HepG2 (cell line): ENCODE data around the gene STK32C. TPM values are rescaled to one million over a fixed set of nuclear protein-coding genes. Genes with fewer than 3 reads are reported as not detected.

Source experiments
- ATAC-seq: fragments of 200-7000 bp; cut with Tn5 transposase; 3 replicates; pipeline ENCODE4 v1.9.1; 2020; ENCODE audit warnings: mild to moderate bottlenecking, moderate library complexity
- BruUV-seq: library from RNA; stranded (reverse); fragments of 400-500 nt; replicated peaks from 2 replicates; lab custom pipeline; 2021; lab: Mats Ljungman, UMichigan
- CTCF ChIA-PET: fragments of 300-600 bp; formaldehyde crosslinking; extraction: SDS; loops from one replicate; lab custom pipeline; 2021; ENCODE audit warnings: low total read pairs, inconsistent platforms, low intra/inter-chr PET ratio; lab: Yijun Ruan, JAX
- POLR2A ChIA-PET: fragments of 350-600 bp; sonication (Branson Sonifier 250); formaldehyde crosslinking; loops from one replicate; lab custom pipeline; 2020; ENCODE audit warnings: antibody characterized with exemption, inconsistent platforms; lab: Yijun Ruan, JAX
- DNase-seq: peaks from one replicate; pipeline ENCODE4 v3.0.0-alpha.2; 2015; ENCODE audit warnings: low spot score
- FAIRE-seq: peaks from 3 replicates; lab custom pipeline; 2011; peaks lifted over from hg19 to GRCh38; lab: Jason Lieb, UNC
- H2AFZ ChIP-seq: one replicate; pipeline ENCODE4 v1.6.1; 2011; ENCODE audit warnings: low read length, inconsistent platforms
- H3K27ac ChIP-seq: fragments of 300-600 bp; 3 replicates; pipeline ENCODE4 v1.8.0; 2011; ENCODE audit warnings: mixed run types, mild to moderate bottlenecking, mixed read lengths, low read length, inconsistent platforms; ENCODE audit not compliant: insufficient read depth; ENCODE audit errors: extremely low read length
- H3K27me3 ChIP-seq, 2 experiments: fragments of 200-600 bp in 1 of 2; 2 replicates in 1 of 2; 3 replicates in 1 of 2; pipeline versions ENCODE4 v1.6.0 to v1.8.0; 2011; ENCODE audit warnings: low read length in 2 of 2, mild to moderate bottlenecking in 2 of 2, moderate library complexity in 2 of 2, inconsistent platforms in 1 of 2; ENCODE audit not compliant: insufficient read depth in 2 of 2, control insufficient read depth in 1 of 2
- H3K36me3 ChIP-seq, 2 experiments: fragments of 200-600 bp in 1 of 2; replicated peaks in 1 of 2; 2 replicates in 1 of 2; 3 replicates in 1 of 2; pipeline versions ENCODE4 v1.5.1 to v1.8.0; 2011; ENCODE audit warnings: low read length in 2 of 2, inconsistent platforms in 1 of 2; ENCODE audit not compliant: insufficient read depth in 2 of 2, control insufficient read depth in 1 of 2
- H3K4me1 ChIP-seq: 2 replicates; pipeline ENCODE4 v1.5.1; 2012; ENCODE audit warnings: low read length, inconsistent platforms; ENCODE audit not compliant: insufficient read depth
- H3K4me2 ChIP-seq: 2 replicates; pipeline ENCODE4 v1.6.0; 2011; ENCODE audit warnings: low read depth, low read length, inconsistent platforms
- H3K4me3 ChIP-seq, 3 experiments: fragments of 200-600 bp in 1 of 3; sonication (generic), shearing (Covaris generic) in 1 of 3; replicated peaks in 1 of 3; 2 replicates each; pipeline ENCODE4 v1.5.1; 2011 to 2016; ENCODE audit warnings: low read length in 3 of 3, inconsistent platforms in 2 of 3, low read depth in 2 of 3, mild to moderate bottlenecking in 2 of 3, control low read depth in 1 of 3, mixed read lengths in 1 of 3; ENCODE audit not compliant: insufficient read depth in 1 of 3
- H3K79me2 ChIP-seq: one replicate; pipeline ENCODE4 v1.6.1; 2011; ENCODE audit warnings: low read length, inconsistent platforms; ENCODE audit not compliant: insufficient read depth
- H3K9ac ChIP-seq: 2 replicates; pipeline ENCODE4 v1.6.0; 2011; ENCODE audit warnings: mild to moderate bottlenecking, low read depth, low read length, inconsistent platforms; ENCODE audit not compliant: insufficient read depth
- H3K9me3 ChIP-seq: 2 replicates; pipeline ENCODE4 v1.5.1; 2012; ENCODE audit warnings: mild to moderate bottlenecking, low read length
- H4K20me1 ChIP-seq: 2 replicates; pipeline ENCODE4 v1.6.0; 2011; ENCODE audit warnings: inconsistent platforms, mild to moderate bottlenecking, low read length, moderate library complexity; ENCODE audit not compliant: insufficient read depth
- BRCA1 ChIP-seq: sonication (generic); formaldehyde crosslinking; IDR thresholded peaks from 2 replicates; pipeline ENCODE4 v1.4.0; 2020; ENCODE audit warnings: missing genetic modification reagents
- CBX5 ChIP-seq: sonication (generic); formaldehyde crosslinking; IDR thresholded peaks from 2 replicates; pipeline ENCODE4 v1.4.0; 2020; ENCODE audit warnings: missing genetic modification reagents, borderline replicate concordance
- EED ChIP-seq: sonication (generic); formaldehyde crosslinking; IDR thresholded peaks from 2 replicates; pipeline ENCODE4 v1.5.0; 2020; ENCODE audit warnings: mild to moderate bottlenecking, missing genetic modification reagents
- FOXK1 ChIP-seq: sonication (generic); formaldehyde crosslinking; IDR thresholded peaks from 2 replicates; pipeline ENCODE4 v1.4.0; 2020; ENCODE audit warnings: low read depth, missing genetic modification reagents, borderline replicate concordance
- HMG20A ChIP-seq: IDR thresholded peaks from 2 replicates; pipeline ENCODE4 v1.6.1; 2016; ENCODE audit warnings: borderline replicate concordance
- LCORL ChIP-seq, 2 experiments: fragments of 450-650 bp in 1 of 2; sonication (generic) in 1 of 2; formaldehyde crosslinking in 1 of 2; IDR thresholded peaks; 2 replicates each; pipeline versions ENCODE4 v1.5.0 to v1.6.1; 2017 to 2020; ENCODE audit warnings: antibody characterized with exemption in 1 of 2, missing genetic modification reagents in 1 of 2
- SOX5 ChIP-seq: IDR thresholded peaks from 2 replicates; pipeline ENCODE4 v1.6.1; 2016; ENCODE audit warnings: borderline replicate concordance
- SPEN ChIP-seq: sonication (generic); formaldehyde crosslinking; IDR thresholded peaks from 2 replicates; pipeline ENCODE4 v1.5.1; 2020; ENCODE audit warnings: low read depth, mild to moderate bottlenecking, missing genetic modification reagents
- XRCC5 ChIP-seq: fragments of 200-400 bp; formaldehyde crosslinking; optimal IDR thresholded peaks from 2 replicates; pipeline ENCODE3; 2017; ENCODE audit warnings: mild to moderate bottlenecking, low read length
- ZNF225 ChIP-seq: sonication (generic); formaldehyde crosslinking; IDR thresholded peaks from 2 replicates; pipeline ENCODE4 v1.4.0; 2020; ENCODE audit warnings: mild to moderate bottlenecking, missing genetic modification reagents
- ZNF431 ChIP-seq: sonication (generic); formaldehyde crosslinking; IDR thresholded peaks from 2 replicates; pipeline ENCODE4 v1.9.0; 2022; ENCODE audit warnings: missing genetic modification reagents, low read depth, mild to moderate bottlenecking, borderline replicate concordance
- ZNF558 ChIP-seq: sonication (generic); formaldehyde crosslinking; IDR thresholded peaks from 2 replicates; pipeline ENCODE4 v1.9.0; 2022; ENCODE audit warnings: mild to moderate bottlenecking, missing genetic modification reagents, borderline replicate concordance
- ZSCAN20 ChIP-seq: sonication (generic); formaldehyde crosslinking; IDR thresholded peaks from 2 replicates; pipeline ENCODE4 v1.4.0; 2020; ENCODE audit warnings: missing genetic modification reagents, mild to moderate bottlenecking, borderline replicate concordance
- WGBS: methylation state at CpG from one replicate; pipeline ENCODE4 v1.1.6; 2017; ENCODE audit warnings: low lambda C conversion rate; 5-methylcytosine and 5-hydroxymethylcytosine counted together
- in situ Hi-C: cut with HindIII; loops from 2 replicates; pipeline ENCODE4 v1.10.0; 2017; ENCODE audit warnings: low pct_unique_long_range_greater_than_20kb; ENCODE audit not compliant: extremely low pct_ligation_motif_present
- intact Hi-C: fragments of 100-400 bp; cut with micrococcal nuclease; formaldehyde crosslinking; loops from one replicate; pipeline ENCODE4 v1.10.0; 2022; ENCODE audit not compliant: unreplicated experiment
- polyA plus RNA-seq, 8 experiments: library from polyadenylated mRNA; depleted of rRNA in 3 of 8; stranded (reverse) in 7 of 8; unstranded in 1 of 8; fragments of >200 nt; fragmentation: Illumina TruSeq in 4 of 8; extraction: Trizol in 4 of 8; gene quantifications; 2 replicates each; pipeline versions ENCODE4 v1.2.1 to v1.2.3, GENCODE V29; 2011 to 2016; ENCODE audit warnings: low read depth in 4 of 8, missing spikeins in 1 of 8, mixed read lengths in 1 of 8; ENCODE audit not compliant: insufficient read depth in 1 of 8
- total RNA-seq, 5 experiments: library from RNA; depleted of rRNA; stranded (reverse); fragments of >200 nt; fragmentation: Illumina TruSeq; extraction: Trizol; gene quantifications; 2 replicates each; pipeline ENCODE4 v1.2.3, GENCODE V29; 2016; ENCODE audit warnings: low read depth in 1 of 5
- TF ChIP-seq, protein P1 (sequence below): sonication (generic); formaldehyde crosslinking; IDR thresholded peaks from 2 replicates; pipeline ENCODE4 v1.9.0; 2022; ENCODE audit warnings: low read depth, missing genetic modification reagents
- TF ChIP-seq, protein P2 (sequence below): sonication (generic); formaldehyde crosslinking; IDR thresholded peaks from 2 replicates; pipeline ENCODE4 v1.5.0; 2020; ENCODE audit warnings: mild to moderate bottlenecking, missing genetic modification reagents
- TF ChIP-seq, protein P3 (sequence below): conservative IDR thresholded peaks from 2 replicates; pipeline ENCODE4 v1.6.1; 2018; ENCODE audit warnings: missing genetic modification reagents

STK32C gene
- total and polyA plus RNA-seq, 2 of the 13 experiments (the other 11 are each of a cell fraction or from before 2014, with no cell fraction given), result 10.9 to 19.4 TPM

DNA sequence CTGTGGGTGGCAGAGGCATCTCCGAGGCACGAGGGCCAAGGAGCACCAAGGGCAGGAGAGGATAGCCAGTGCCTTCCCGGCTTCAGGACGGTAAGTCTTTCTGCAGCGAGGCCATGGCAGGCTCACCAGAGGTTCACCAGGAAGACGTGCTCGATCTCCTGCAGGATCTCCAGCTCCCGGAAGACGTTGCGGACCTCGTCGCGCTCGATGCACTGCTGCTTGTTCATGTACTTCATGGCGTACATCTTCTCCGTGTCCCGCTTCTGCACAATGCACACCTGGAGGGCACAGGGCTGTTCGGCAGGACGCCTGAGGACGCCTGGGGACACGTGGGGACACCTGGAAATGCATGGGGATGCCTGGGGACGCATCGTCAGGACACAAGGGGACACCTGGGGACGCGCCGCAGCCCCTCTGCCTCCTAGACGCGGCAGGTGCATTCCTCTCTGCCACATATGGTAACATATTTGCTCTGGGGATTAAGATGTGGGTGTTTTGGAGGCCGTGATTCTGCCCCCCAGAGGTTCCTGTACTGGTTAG lies 79.8 kb downstream of the STK32C start (continued):
- TF ChIP-seq, protein P1, sequence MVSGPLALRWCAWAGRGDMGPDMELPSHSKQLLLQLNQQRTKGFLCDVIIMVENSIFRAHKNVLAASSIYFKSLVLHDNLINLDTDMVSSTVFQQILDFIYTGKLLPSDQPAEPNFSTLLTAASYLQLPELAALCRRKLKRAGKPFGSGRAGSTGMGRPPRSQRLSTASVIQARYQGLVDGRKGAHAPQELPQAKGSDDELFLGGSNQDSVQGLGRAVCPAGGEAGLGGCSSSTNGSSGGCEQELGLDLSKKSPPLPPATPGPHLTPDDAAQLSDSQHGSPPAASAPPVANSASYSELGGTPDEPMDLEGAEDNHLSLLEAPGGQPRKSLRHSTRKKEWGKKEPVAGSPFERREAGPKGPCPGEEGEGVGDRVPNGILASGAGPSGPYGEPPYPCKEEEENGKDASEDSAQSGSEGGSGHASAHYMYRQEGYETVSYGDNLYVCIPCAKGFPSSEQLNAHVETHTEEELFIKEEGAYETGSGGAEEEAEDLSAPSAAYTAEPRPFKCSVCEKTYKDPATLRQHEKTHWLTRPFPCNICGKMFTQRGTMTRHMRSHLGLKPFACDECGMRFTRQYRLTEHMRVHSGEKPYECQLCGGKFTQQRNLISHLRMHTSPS (CRISPR knock-in tag), result no peak
- TF ChIP-seq BRCA1 (CRISPR knock-in tag) (no peak), XRCC5 (no peak)
- TF ChIP-seq, all 625 proteins: peak for 0

DNA sequence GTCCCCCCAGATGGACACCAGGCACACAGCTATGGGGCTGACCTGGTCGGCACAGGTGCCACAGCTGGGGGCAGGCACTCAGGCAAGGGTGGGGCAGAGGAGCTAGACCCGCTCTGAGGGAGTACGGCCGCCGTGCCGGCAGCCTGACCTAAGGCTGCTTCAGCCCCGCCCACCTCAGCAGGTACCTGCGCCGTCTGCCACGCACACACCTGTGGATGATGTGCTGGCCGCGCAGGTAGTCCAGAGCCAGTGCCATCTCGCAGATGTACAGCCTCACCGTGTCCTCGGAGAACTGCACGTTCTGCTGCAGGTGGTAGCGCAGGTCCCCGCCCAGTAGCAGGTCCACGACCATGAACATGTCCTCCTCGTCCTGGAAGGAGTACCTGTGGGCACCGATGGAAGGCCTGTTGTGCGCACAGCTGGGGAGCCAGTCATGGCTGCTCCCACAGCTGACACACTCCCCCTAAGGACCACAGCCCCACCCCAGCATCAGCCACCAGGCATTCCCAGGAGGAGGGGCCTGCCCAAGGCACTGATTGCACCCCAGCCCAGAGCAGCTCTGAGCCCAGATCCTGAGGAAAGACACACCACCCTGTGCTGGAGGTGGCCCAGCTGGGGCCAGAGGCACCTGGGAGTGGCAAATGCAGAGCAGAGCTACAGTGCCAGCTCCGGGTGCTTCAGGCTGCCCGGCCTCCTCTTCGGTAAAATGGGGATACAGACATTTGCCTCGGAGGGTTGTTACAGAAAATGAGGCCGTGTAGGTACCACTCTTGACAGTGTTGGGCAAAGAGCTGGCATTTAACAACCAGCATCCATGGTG lies 81.0 kb downstream of the STK32C start:
- Histone ChIP-seq H2AFZ (no peak overlapping the region), H3K27me3 (no peaks in the 10 kb centered on the region), H3K4me2 (no peak overlapping the region), H3K9ac (no peak overlapping the region), H3K36me3 (no peaks in the 10 kb centered on the region), H3K9me3 (no peaks in the 10 kb centered on the region), H3K79me2 (no peaks in the 10 kb centered on the region), H3K4me1 (no peaks in the 10 kb centered on the region), H4K20me1 (no peaks in the 10 kb centered on the region), H3K4me3 (no peak overlapping the region), H3K27ac (no peak overlapping the region)
- in situ Hi-C loops (no loop called here), intact Hi-C loops (no loop called here)
- FAIRE-seq (no peak), ATAC-seq (no peak), DNase-seq (no peak)
- no TSS peak for BruUV-seq
- CTCF ChIA-PET, result no interaction called here
- POLR2A ChIA-PET, result no interaction called here
- WGBS, result 80% methylated on average over 5 of the region's 27 CpGs
- no peak for TF ChIP-seq ZNF225 (CRISPR knock-in tag)
- TF ChIP-seq EED (CRISPR knock-in tag), result no peak
- TF ChIP-seq ZSCAN20 (CRISPR knock-in tag), result no peak
- no peak for TF ChIP-seq ZNF431 (CRISPR knock-in tag)
- TF ChIP-seq ZNF558 (CRISPR knock-in tag), result no peak
- TF ChIP-seq HMG20A, result no peak
- no peak for TF ChIP-seq SOX5 (CRISPR knock-in tag)
- TF ChIP-seq LCORL (IDR thresholded peaks at IDR 0.05), result no peak
- no peak for TF ChIP-seq LCORL (CRISPR knock-in tag; IDR thresholded peaks at IDR 0.05)
- no peak for TF ChIP-seq FOXK1 (CRISPR knock-in tag)
- no peak for TF ChIP-seq SPEN (CRISPR knock-in tag)
- TF ChIP-seq, protein P2, sequence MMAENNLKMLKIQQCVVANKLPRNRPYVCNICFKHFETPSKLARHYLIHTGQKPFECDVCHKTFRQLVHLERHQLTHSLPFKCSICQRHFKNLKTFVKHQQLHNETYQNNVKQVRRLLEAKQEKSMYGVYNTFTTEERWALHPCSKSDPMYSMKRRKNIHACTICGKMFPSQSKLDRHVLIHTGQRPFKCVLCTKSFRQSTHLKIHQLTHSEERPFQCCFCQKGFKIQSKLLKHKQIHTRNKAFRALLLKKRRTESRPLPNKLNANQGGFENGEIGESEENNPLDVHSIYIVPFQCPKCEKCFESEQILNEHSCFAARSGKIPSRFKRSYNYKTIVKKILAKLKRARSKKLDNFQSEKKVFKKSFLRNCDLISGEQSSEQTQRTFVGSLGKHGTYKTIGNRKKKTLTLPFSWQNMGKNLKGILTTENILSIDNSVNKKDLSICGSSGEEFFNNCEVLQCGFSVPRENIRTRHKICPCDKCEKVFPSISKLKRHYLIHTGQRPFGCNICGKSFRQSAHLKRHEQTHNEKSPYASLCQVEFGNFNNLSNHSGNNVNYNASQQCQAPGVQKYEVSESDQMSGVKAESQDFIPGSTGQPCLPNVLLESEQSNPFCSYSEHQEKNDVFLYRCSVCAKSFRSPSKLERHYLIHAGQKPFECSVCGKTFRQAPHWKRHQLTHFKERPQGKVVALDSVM (CRISPR knock-in tag), result no peak
- no peak for TF ChIP-seq CBX5 (CRISPR knock-in tag)
- TF ChIP-seq, protein P3, sequence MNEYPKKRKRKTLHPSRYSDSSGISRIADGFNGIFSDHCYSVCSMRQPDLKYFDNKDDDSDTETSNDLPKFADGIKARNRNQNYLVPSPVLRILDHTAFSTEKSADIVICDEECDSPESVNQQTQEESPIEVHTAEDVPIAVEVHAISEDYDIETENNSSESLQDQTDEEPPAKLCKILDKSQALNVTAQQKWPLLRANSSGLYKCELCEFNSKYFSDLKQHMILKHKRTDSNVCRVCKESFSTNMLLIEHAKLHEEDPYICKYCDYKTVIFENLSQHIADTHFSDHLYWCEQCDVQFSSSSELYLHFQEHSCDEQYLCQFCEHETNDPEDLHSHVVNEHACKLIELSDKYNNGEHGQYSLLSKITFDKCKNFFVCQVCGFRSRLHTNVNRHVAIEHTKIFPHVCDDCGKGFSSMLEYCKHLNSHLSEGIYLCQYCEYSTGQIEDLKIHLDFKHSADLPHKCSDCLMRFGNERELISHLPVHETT (CRISPR knock-in tag), result no peak
